ENCODE data around the gene ELK4. TPM values are rescaled to one million over a fixed set of nuclear protein-coding genes. Genes with fewer than 3 reads are reported as not detected.

Gene ELK4
- total and polyA plus RNA-seq, 2 of the 4 experiments (the other 2 are of a cell fraction), result 4.6 to 11.3 TPM

DNA sequence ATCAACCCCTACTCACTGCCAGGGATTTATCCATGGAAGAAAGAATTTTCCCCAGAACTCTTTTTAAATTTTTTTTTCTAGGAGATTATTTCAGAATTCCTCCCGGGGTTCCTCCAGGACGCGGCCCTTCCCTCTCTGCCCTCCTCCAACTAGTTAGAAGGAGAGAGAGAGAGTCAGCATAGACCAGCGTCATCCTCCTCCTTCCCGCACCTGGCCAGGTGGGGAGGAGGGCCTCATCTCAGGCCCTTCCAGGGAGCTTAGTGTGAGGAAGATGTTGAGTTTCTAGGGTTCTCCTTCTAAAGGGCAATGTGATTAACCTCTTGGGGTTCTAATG lies 63.7 kb downstream of the ELK4 start:
- Histone ChIP-seq H3K4me2 (ENCODE audit: low read depth, low read length) (no peak overlapping the region), H4K91ac (ENCODE audit: insufficient read depth, low read depth, low read length) (no peak overlapping the region), H3K4me3 (ENCODE audit: insufficient read depth, low read depth, low read length) (no peak overlapping the region), H3K79me1 (ENCODE audit: low read depth in 1 of 2, low read length in 2 of 2) (no peaks in the 10 kb centered on the region), H2AFZ (replicated peaks; ENCODE audit: low read length, poor library complexity) (no peak overlapping the region), H4K5ac (ENCODE audit: low read depth, low read length) (no peak overlapping the region), H2BK5ac (ENCODE audit: low read depth, low read length, poor library complexity, severe bottlenecking) (no peak overlapping the region), H3K14ac (replicated peaks; ENCODE audit: low read depth, low read length) (no peak overlapping the region), H4K8ac (ENCODE audit: low read depth in 2 of 2, low read length in 2 of 2) (no peak overlapping the region), H2BK20ac (ENCODE audit: low read depth, low read length) (no peak overlapping the region), H2AK9ac (replicated peaks; ENCODE audit: low read depth, low read length, poor library complexity) (no peak overlapping the region), H4K20me1 (ENCODE audit: insufficient read depth, low read length) (no peaks in the 10 kb centered on the region), H3K36me3 (ENCODE audit: control insufficient read depth, insufficient read depth, low read length) (no peaks in the 10 kb centered on the region), H3K9me1 (ENCODE audit: insufficient read depth, low read length) (no peaks in the 10 kb centered on the region), H2BK120ac (ENCODE audit: low read depth, low read length) (no peak overlapping the region), H3K9me3 (ENCODE audit: control insufficient read depth, insufficient read depth, low read length) (0 out of 2 replicates have a peak, but pooled peaks cover 2% of the 10 kb centered on the region), H2AK5ac (ENCODE audit: low read depth, low read length) (no peak overlapping the region), H3K9ac (ENCODE audit: low read depth, low read length) (no peak overlapping the region), H3K4ac (ENCODE audit: low read depth, low read length) (no peak overlapping the region), H3K27me3 (ENCODE audit: control insufficient read depth, insufficient read depth, low read length) (peaks cover 80% of the 10 kb centered on the region), H3K27ac (ENCODE audit: insufficient read depth, low read length) (no peak overlapping the region), H3K4me1 (ENCODE audit: control insufficient read depth, insufficient read depth, low read length) (peaks cover 2% of the 10 kb centered on the region; the same call in 1 of the 2 replicates), H3K18ac (ENCODE audit: low read depth, low read length) (no peak overlapping the region), H2BK15ac (ENCODE audit: low read depth, low read length) (no peak overlapping the region), H3K56ac (ENCODE audit: extremely low read depth, insufficient read depth, low read length) (no peak overlapping the region), H3K23ac (ENCODE audit: low read depth, low read length) (no peak overlapping the region)
- CTCF ChIA-PET, result no interaction called here
- intact Hi-C loops (cut with micrococcal nuclease) (no loop called here), in situ Hi-C loops (cut with MboI; ENCODE audit: low sequenced_read_pairs) (no loop called here), dilution Hi-C loops (cut with HindIII; ENCODE audit: low sequenced_read_pairs, unreplicated experiment) (no loop called here)
- no TSS peak for BruUV-seq (replicated peaks)
- ATAC-seq (ENCODE audit: low read depth) (no peak), DNase-seq (no peak)
- TF ChIP-seq CHD1 (IDR thresholded peaks at IDR 0.05; ENCODE audit: low read depth, low read length) (no peak), POLR2A (IDR thresholded peaks at IDR 0.05; ENCODE audit: low read depth, low read length) (no peak)
- TF ChIP-seq, protein P1, sequence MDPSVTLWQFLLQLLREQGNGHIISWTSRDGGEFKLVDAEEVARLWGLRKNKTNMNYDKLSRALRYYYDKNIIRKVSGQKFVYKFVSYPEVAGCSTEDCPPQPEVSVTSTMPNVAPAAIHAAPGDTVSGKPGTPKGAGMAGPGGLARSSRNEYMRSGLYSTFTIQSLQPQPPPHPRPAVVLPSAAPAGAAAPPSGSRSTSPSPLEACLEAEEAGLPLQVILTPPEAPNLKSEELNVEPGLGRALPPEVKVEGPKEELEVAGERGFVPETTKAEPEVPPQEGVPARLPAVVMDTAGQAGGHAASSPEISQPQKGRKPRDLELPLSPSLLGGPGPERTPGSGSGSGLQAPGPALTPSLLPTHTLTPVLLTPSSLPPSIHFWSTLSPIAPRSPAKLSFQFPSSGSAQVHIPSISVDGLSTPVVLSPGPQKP (IDR thresholded peaks at IDR 0.05; ENCODE audit: borderline replicate concordance, low read depth, low read length), result no peak
- WGBS, 2 experiments (ENCODE audit: extremely low coverage in 2 of 2, insufficient read length in 1 of 2), result no CpG with 5 or more reads among the region's 5 CpGs
- POLR2A ChIA-PET (ENCODE audit: unreplicated experiment), result no interaction called here
